Measurements from ENCODE around the gene KLHL14. TPM values are rescaled to one million over a fixed set of nuclear protein-coding genes. Genes with fewer than 3 reads are reported as not detected.

The KLHL14 gene
- total and polyA plus RNA-seq, 2 of the 13 experiments (the other 11 are each of a cell fraction or from before 2014, with no cell fraction given), result 16.0 to 41.8 TPM

DNA sequence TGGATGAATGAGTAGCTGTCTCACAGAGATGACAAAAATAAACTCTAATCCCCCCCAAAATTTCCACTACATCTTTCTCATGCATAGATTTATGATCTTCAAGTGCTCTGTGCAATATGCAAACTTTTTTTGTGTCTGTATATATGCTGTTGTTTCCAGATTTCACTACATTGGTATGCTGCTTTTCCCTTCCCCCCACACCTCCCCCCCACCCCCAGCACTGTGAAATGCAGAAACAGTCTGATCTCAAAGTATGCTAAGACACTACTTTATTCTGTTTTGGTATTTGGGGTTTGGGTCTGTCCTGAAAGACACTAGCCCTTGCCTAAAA lies 524 bp upstream of the KLHL14 start:
- ChIA-PET CTCF (ENCODE audit: low intra/inter-chr PET ratio, low total read pairs) (no interaction called here), POLR2A (interaction anchor here (7.7 kb wide), 1 partner anchor 30 kb away, joined by 136 read pairs; no protein-coding TSS in a partner anchor)
- H3K27ac ChIP-seq (ENCODE audit: extremely low read length, insufficient read depth, low read length), result peak overlapping the region; percentile 9
- H3K4me1 ChIP-seq (ENCODE audit: insufficient read depth, low read length), result peaks cover 42% of the 10 kb centered on the region
- no peak for DNase-seq (ENCODE audit: low spot score)
- H3K9me3 ChIP-seq (ENCODE audit: low read length), result no peaks in the 10 kb centered on the region
- in situ Hi-C loops (cut with HindIII; ENCODE audit: extremely low pct_ligation_motif_present, low pct_unique_long_range_greater_than_20kb), result no loop called here
- no peaks in the 10 kb centered on the region; a peak in 1 of 5 replicates for H3K27me3 ChIP-seq (ENCODE audit: control insufficient read depth in 1 of 2, insufficient read depth in 2 of 2, low read length in 2 of 2)
- no peak overlapping the region for H2AFZ ChIP-seq (ENCODE audit: low read length)
- no peaks in the 10 kb centered on the region for H3K36me3 ChIP-seq (replicated peaks in 1 of 2; ENCODE audit: control insufficient read depth in 1 of 2, insufficient read depth in 2 of 2, low read length in 2 of 2)
- no peak overlapping the region for H3K9ac ChIP-seq (ENCODE audit: insufficient read depth, low read depth, low read length)
- no peak for ATAC-seq
- no TSS peak for BruUV-seq (replicated peaks)
- intact Hi-C loops (cut with micrococcal nuclease; ENCODE audit: unreplicated experiment), result no loop called here
- H3K4me3 ChIP-seq (replicated peaks in 1 of 3; ENCODE audit: insufficient read depth in 1 of 3, low read depth in 2 of 3, low read length in 3 of 3), result no peak overlapping the region
- peak overlapping the region; percentile 68; the same call in 1 of the 2 replicates for H3K4me2 ChIP-seq (ENCODE audit: low read depth, low read length)
- TF ChIP-seq SIN3B (IDR thresholded peaks at IDR 0.05; ENCODE audit: low read length), result no peak
- TF ChIP-seq CBX1 (IDR thresholded peaks at IDR 0.05; ENCODE audit: low read depth), result no peak
- TF ChIP-seq SOX6 (IDR thresholded peaks at IDR 0.05), result no peak
- TF ChIP-seq SOX6 (CRISPR knock-in tag; IDR thresholded peaks at IDR 0.05), result no peak
- TF ChIP-seq ZNF367 (CRISPR knock-in tag; IDR thresholded peaks at IDR 0.05; ENCODE audit: borderline replicate concordance), result no peak
- no peak for TF ChIP-seq YEATS2 (CRISPR knock-in tag; IDR thresholded peaks at IDR 0.05; ENCODE audit: borderline replicate concordance)
- TF ChIP-seq BORCS8-MEF2B (CRISPR knock-in tag; IDR thresholded peaks at IDR 0.05), result no peak
- TF ChIP-seq DNMT1 (CRISPR knock-in tag; IDR thresholded peaks at IDR 0.05), result no peak
- TF ChIP-seq SRSF4 (IDR thresholded peaks at IDR 0.05; ENCODE audit: low read depth, low read length, poor library complexity, severe bottlenecking), result no peak
- no peak for TF ChIP-seq NR2F6 (IDR thresholded peaks at IDR 0.05)
- no peak for TF ChIP-seq NR2F6 (CRISPR knock-in tag; IDR thresholded peaks at IDR 0.05)
- TF ChIP-seq MTF1 (CRISPR knock-in tag; IDR thresholded peaks at IDR 0.05), result no peak
- TF ChIP-seq, protein P1, sequence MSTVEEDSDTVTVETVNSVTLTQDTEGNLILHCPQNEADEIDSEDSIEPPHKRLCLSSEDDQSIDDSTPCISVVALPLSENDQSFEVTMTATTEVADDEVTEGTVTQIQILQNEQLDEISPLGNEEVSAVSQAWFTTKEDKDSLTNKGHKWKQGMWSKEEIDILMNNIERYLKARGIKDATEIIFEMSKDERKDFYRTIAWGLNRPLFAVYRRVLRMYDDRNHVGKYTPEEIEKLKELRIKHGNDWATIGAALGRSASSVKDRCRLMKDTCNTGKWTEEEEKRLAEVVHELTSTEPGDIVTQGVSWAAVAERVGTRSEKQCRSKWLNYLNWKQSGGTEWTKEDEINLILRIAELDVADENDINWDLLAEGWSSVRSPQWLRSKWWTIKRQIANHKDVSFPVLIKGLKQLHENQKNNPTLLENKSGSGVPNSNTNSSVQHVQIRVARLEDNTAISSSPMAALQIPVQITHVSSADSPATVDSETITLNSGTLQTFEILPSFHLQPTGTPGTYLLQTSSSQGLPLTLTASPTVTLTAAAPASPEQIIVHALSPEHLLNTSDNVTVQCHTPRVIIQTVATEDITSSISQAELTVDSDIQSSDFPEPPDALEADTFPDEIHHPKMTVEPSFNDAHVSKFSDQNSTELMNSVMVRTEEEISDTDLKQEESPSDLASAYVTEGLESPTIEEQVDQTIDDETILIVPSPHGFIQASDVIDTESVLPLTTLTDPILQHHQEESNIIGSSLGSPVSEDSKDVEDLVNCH (CRISPR knock-in tag; IDR thresholded peaks at IDR 0.05), result no peak
- no peak for TF ChIP-seq ZBTB3 (CRISPR knock-in tag; IDR thresholded peaks at IDR 0.05; ENCODE audit: borderline replicate concordance, low read depth)
- TF ChIP-seq ARID2 (CRISPR knock-in tag; IDR thresholded peaks at IDR 0.05; ENCODE audit: borderline replicate concordance), result no peak
- TF ChIP-seq, protein P2, sequence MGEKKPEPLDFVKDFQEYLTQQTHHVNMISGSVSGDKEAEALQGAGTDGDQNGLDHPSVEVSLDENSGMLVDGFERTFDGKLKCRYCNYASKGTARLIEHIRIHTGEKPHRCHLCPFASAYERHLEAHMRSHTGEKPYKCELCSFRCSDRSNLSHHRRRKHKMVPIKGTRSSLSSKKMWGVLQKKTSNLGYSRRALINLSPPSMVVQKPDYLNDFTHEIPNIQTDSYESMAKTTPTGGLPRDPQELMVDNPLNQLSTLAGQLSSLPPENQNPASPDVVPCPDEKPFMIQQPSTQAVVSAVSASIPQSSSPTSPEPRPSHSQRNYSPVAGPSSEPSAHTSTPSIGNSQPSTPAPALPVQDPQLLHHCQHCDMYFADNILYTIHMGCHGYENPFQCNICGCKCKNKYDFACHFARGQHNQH (CRISPR knock-in tag; IDR thresholded peaks at IDR 0.05), result no peak
- no peak for TF ChIP-seq ZNF136 (CRISPR knock-in tag; IDR thresholded peaks at IDR 0.05; ENCODE audit: low read depth)
- TF ChIP-seq ZNF720 (CRISPR knock-in tag; IDR thresholded peaks at IDR 0.05), result no peak
- no peak for TF ChIP-seq JUNB (CRISPR knock-in tag; IDR thresholded peaks at IDR 0.05; ENCODE audit: borderline replicate concordance)
- TF ChIP-seq ZNF44 (CRISPR knock-in tag; IDR thresholded peaks at IDR 0.05), result no peak
- no peak for TF ChIP-seq ZNF614 (CRISPR knock-in tag; IDR thresholded peaks at IDR 0.05; ENCODE audit: borderline replicate concordance)
- TF ChIP-seq ZNF558 (CRISPR knock-in tag; IDR thresholded peaks at IDR 0.05; ENCODE audit: borderline replicate concordance), result no peak
- H4K20me1 ChIP-seq (ENCODE audit: insufficient read depth, low read length), result no peaks in the 10 kb centered on the region
- FAIRE-seq, result no peak
- peaks cover 33% of the 10 kb centered on the region for H3K79me2 ChIP-seq (ENCODE audit: insufficient read depth, low read length)

All from HepG2 (cell line).